ENCODE data around the gene ADCYAP1R1.

DNA sequence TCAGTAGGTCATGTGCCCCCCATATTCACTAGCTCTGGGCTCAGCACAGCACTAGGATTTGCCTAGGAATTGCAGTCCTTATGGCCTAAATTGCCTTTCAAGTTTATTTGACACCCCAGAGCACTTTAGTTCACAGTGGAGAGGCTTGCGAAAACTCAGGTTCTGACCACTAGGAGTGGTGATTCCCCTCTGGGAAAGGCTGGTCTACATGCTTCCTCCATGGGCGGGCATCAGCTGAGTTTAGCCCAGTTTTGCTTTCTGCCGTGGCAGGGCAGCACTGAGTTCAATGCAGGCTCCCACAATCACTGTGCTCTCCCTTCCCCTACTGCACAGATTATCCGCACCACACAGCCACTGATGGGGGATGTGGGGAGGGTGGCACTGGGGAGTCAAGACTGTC lies 94.4 kb downstream of the ADCYAP1R1 start:
- TF ChIP-seq, protein P1, sequence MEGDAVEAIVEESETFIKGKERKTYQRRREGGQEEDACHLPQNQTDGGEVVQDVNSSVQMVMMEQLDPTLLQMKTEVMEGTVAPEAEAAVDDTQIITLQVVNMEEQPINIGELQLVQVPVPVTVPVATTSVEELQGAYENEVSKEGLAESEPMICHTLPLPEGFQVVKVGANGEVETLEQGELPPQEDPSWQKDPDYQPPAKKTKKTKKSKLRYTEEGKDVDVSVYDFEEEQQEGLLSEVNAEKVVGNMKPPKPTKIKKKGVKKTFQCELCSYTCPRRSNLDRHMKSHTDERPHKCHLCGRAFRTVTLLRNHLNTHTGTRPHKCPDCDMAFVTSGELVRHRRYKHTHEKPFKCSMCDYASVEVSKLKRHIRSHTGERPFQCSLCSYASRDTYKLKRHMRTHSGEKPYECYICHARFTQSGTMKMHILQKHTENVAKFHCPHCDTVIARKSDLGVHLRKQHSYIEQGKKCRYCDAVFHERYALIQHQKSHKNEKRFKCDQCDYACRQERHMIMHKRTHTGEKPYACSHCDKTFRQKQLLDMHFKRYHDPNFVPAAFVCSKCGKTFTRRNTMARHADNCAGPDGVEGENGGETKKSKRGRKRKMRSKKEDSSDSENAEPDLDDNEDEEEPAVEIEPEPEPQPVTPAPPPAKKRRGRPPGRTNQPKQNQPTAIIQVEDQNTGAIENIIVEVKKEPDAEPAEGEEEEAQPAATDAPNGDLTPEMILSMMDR (conservative IDR thresholded peaks at IDR 0.05 in 1 of 2, IDR thresholded peaks at IDR 0.05 in 1 of 2; ENCODE audit: extremely low read depth in 1 of 2, insufficient read depth in 1 of 2, low read depth in 1 of 2, low read length in 2 of 2) = no peak
- no peak for TF ChIP-seq EZH2 (IDR thresholded peaks at IDR 0.05; ENCODE audit: borderline replicate concordance, low read length)

All from mammary epithelial cell (primary cell).